Skeletal muscle satellite cell (primary cell): ENCODE results near the gene PYCR2.

Source experiments
- H3K27me3 ChIP-seq: 2 replicates; pipeline ENCODE4 v1.7.0; 2013; ENCODE audit warnings: low read length; ENCODE audit not compliant: control insufficient read depth, insufficient read depth
- H3K36me3 ChIP-seq: 2 replicates; pipeline ENCODE4 v1.7.0; 2013; ENCODE audit warnings: mild to moderate bottlenecking, control low read depth, low read length; ENCODE audit not compliant: insufficient read depth
- H3K4me1 ChIP-seq: 2 replicates; pipeline ENCODE4 v1.7.0; 2013; ENCODE audit warnings: low read length; ENCODE audit not compliant: control insufficient read depth, insufficient read depth
- H3K4me2 ChIP-seq: 2 replicates; pipeline ENCODE4 v1.7.0; 2013; ENCODE audit warnings: mild to moderate bottlenecking, low read length
- H3K4me3 ChIP-seq: 2 replicates; pipeline ENCODE4 v1.7.0; 2013; ENCODE audit warnings: low read length
- H3K9ac ChIP-seq: 2 replicates; pipeline ENCODE4 v1.7.0; 2013; ENCODE audit warnings: mild to moderate bottlenecking, low read depth, low read length, moderate library complexity
- H3K9me3 ChIP-seq: replicated peaks from 2 replicates; pipeline ENCODE4 v1.7.0; 2013; ENCODE audit warnings: mild to moderate bottlenecking, control low read depth, low read length

Gene PYCR2

DNA sequence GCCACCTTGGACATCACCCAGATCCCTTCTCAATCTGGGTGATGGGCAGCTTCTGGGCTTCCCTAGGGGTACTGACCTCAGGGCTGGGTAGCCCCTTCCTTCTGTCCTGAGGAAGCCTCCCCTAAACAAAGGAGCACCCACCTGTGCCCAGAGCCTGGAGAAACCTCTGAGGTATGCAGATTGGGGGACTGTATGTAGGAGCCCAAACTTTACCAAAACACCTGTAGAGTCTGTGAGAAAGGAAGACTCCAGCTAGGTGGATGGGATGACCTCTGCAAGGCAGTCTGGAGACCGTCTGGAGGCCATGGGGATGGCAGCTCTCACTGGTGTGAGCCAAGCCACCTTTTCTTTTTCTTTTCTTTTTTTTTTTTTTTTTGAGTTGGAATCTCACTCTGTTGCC lies 30.7 kb upstream of the PYCR2 start:
- H3K4me1 ChIP-seq: no peaks in the 10 kb centered on the region
- H3K36me3 ChIP-seq: no peaks in the 10 kb centered on the region

DNA sequence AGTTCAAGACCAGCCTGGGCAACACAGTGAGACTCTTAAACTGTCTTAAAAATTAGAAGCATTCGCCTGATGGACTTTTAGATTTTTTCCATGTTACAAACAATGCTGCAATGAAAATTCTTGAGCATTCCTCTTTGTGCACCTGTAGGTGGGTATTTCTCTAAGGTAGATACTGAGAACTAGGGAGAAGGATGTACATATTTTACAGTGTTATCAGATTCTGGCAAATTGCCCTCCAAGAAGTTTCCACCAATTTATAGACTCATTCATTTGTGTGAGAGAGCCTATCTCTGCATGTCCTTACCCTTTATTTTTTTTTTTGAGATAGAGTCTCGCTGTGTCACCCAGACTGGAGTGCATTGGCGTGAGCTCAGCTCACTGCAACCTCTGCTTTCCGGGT lies 29.3 kb upstream of the PYCR2 start:
- Histone ChIP-seq H3K4me2 (no peak overlapping the region), H3K36me3 (no peaks in the 10 kb centered on the region), H3K27me3 (peaks cover 35% of the 10 kb centered on the region), H3K4me1 (no peaks in the 10 kb centered on the region), H3K9ac (no peak overlapping the region), H3K9me3 (no peaks in the 10 kb centered on the region), H3K4me3 (no peak overlapping the region)

More for the DNA sequence above, 30.7 kb upstream of the PYCR2 start:
- H3K4me2 ChIP-seq: no peak overlapping the region
- no peaks in the 10 kb centered on the region for H3K9me3 ChIP-seq
- H3K9ac ChIP-seq: no peak overlapping the region
- H3K27me3 ChIP-seq: peaks cover 26% of the 10 kb centered on the region
- no peak overlapping the region for H3K4me3 ChIP-seq

DNA sequence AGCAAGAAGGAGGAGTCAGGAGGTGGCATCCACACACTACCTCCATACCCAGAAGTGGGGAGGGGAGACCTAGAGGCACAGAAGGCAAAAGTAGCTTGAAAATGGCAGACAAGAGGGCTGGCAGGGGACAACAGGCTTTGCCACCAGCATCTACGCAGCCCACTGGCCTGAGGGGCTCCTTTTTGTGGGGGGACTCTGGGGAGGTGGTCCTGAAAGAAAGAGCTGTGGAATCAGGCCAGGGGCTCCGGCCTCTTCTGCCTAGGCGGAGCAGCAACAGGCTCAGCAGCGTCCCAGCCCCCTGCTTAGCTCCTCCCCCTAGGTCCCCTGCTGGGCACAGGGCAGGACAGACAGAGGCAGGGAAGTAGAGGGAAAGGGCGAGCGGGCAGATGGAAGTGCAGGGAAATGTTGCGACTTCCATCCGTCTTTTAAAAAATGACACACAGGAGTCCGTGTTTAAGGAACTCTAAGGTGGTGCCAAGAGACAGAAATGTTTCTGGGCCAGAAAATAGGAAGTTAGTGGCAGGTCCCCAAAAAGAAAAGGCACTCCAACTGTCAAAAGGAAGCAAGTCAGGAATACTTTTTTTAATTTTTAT lies 27.0 kb upstream of the PYCR2 start:
- H3K9me3 ChIP-seq: no peaks in the 10 kb centered on the region
- no peak overlapping the region for H3K4me2 ChIP-seq
- H3K4me1 ChIP-seq: no peaks in the 10 kb centered on the region
- no peaks in the 10 kb centered on the region for H3K36me3 ChIP-seq
- H3K9ac ChIP-seq: no peak overlapping the region
- peaks cover 50% of the 10 kb centered on the region for H3K27me3 ChIP-seq
- H3K4me3 ChIP-seq: no peak overlapping the region

DNA sequence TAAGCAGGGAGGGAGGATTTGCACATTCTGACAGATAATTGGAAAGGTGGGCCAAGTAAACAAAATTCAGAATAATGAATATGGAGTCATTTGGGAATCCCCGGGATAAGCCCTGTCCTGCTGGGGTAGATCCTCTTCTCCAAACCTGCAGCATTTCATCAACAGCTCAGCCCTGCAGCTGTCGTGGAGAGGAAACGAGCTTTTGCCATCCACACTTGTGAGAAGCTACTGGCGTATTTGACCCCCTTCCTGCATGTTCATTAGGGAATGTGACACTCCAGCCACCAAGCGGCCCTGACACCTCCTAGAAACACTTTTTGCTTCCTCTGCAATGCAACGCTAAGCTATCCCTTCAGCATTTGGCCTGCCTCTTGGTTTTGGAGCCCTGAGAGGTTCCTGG lies 25.0 kb upstream of the PYCR2 start:
- Histone ChIP-seq H3K9me3 (no peaks in the 10 kb centered on the region), H3K36me3 (no peaks in the 10 kb centered on the region), H3K4me2 (no peak overlapping the region), H3K4me3 (no peak overlapping the region), H3K27me3 (peaks cover 54% of the 10 kb centered on the region), H3K4me1 (no peaks in the 10 kb centered on the region), H3K9ac (no peak overlapping the region)

DNA sequence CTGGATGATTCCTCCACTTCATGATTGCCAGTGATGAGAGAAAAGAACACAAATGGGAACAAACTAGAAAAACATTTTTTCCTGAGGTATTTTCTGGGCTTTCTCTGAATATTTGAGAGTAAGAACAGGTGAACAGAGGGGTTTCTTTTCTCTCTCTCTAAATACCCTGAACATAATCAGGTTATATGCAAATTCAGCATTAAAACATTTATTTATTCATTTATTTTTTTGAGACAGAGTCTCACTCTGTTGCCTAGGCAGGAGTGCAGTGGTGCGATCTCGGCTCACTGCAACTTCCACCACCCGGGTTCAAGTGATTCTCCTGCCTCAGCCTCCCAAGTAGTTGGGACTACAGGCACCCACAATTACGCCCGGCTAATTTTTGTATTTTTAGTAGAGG lies 22.8 kb upstream of the PYCR2 start:
- Histone ChIP-seq H3K9me3 (no peaks in the 10 kb centered on the region), H3K9ac (no peak overlapping the region), H3K27me3 (peaks cover 48% of the 10 kb centered on the region), H3K36me3 (no peaks in the 10 kb centered on the region), H3K4me1 (no peaks in the 10 kb centered on the region), H3K4me3 (no peak overlapping the region), H3K4me2 (no peak overlapping the region)

DNA sequence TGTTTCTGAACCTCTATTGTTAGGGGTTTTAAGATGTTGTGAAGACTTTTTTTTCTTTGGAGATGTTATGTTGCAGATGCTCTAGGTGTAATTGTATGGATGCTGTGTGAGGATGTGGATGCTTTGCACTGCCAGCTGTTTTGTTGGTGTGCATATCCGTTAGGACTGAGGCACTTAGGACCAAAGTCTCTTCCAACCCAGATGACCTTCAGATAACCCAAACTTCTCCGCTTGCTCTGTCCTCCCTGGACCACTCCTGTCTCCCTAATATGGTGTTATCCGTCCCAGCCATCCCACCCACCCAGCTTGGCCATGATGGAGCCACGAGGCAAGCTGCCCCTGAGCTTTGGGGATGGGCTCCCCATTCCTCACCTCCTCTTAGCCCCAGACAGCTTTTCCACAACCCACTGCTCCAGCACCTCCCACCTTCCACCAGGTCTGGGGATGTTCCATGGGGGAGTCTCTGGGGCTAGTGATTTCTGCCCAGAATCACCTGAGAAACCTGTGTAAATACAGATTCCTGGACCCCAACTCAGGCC lies 22.1 kb upstream of the PYCR2 start:
- H3K36me3 ChIP-seq: no peaks in the 10 kb centered on the region
- H3K9me3 ChIP-seq: no peaks in the 10 kb centered on the region
- no peak overlapping the region for H3K9ac ChIP-seq
- H3K4me1 ChIP-seq: no peaks in the 10 kb centered on the region
- H3K4me2 ChIP-seq: no peak overlapping the region
- no peak overlapping the region for H3K4me3 ChIP-seq
- H3K27me3 ChIP-seq: peaks cover 44% of the 10 kb centered on the region

DNA sequence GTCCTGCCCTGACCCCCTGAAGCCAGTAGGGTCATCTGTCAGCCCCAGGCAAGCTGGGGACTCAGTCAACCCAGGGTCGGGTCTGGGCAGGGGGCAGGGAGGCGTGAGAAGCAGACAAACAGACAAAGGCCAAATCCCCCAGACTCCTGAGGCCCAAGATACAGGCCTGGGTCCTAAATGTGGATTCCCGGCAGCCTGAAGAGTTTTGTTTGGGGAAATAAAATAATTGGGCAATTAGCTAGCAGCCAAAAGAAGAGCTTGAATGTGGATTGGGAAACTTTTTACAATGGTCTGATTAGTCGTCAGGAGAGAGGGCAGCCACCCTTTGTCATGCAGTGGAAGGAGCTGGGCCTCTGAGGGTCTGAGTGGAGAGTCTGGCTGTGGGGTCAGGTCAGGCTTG lies 21.5 kb upstream of the PYCR2 start:
- H3K4me3 ChIP-seq: no peak overlapping the region
- H3K36me3 ChIP-seq: no peaks in the 10 kb centered on the region
- H3K4me2 ChIP-seq: no peak overlapping the region
- H3K4me1 ChIP-seq: peaks cover 6% of the 10 kb centered on the region
- peaks cover 39% of the 10 kb centered on the region for H3K27me3 ChIP-seq
- no peak overlapping the region for H3K9ac ChIP-seq
- no peaks in the 10 kb centered on the region for H3K9me3 ChIP-seq

DNA sequence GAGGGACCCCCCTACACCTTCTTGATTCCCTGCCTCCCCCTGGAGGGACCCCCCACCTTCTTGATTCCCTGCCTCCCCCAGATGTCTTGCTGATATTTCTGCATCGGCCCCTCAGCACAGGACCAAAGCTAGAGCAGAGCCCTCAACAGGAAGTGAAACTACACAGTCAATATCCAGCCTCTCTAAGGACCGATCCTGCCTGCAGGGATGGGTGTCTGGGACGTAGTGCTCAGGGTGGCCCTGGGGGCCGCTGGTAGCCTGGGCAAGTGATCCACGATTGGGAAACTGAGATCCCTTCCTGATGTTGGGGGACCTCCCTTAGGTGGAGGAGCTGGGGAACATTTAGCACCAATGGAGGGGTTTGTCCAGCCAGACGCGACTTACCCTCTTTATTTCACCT lies 20.9 kb upstream of the PYCR2 start:
- peaks cover 7% of the 10 kb centered on the region for H3K4me1 ChIP-seq
- H3K4me2 ChIP-seq: no peak overlapping the region
- no peaks in the 10 kb centered on the region for H3K36me3 ChIP-seq
- no peak overlapping the region for H3K9ac ChIP-seq
- H3K4me3 ChIP-seq: no peak overlapping the region
- no peaks in the 10 kb centered on the region for H3K9me3 ChIP-seq
- H3K27me3 ChIP-seq: peaks cover 35% of the 10 kb centered on the region

DNA sequence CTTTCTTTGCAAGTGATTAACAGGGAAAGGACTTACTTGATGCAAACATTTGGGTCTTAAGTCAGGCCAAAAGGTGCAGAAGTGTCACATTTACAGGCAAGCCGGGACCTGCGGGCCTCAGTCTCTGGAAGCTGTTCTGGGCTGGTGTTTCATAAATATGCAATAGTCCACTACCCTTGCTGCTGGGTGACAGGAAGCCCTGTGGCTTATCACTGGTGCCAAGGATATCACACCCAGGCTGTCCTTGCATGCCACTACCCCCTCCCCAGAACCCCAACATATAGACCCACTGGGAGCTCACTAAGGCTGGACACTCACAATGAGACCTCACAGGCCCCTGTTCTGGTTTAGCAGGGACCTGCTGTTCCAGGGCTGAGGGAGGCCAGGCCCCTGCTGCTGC lies 20.3 kb upstream of the PYCR2 start:
- Histone ChIP-seq H3K36me3 (no peaks in the 10 kb centered on the region), H3K4me1 (peaks cover 7% of the 10 kb centered on the region), H3K27me3 (peaks cover 35% of the 10 kb centered on the region), H3K9ac (no peak overlapping the region), H3K4me3 (no peak overlapping the region), H3K4me2 (no peak overlapping the region), H3K9me3 (no peaks in the 10 kb centered on the region)

DNA sequence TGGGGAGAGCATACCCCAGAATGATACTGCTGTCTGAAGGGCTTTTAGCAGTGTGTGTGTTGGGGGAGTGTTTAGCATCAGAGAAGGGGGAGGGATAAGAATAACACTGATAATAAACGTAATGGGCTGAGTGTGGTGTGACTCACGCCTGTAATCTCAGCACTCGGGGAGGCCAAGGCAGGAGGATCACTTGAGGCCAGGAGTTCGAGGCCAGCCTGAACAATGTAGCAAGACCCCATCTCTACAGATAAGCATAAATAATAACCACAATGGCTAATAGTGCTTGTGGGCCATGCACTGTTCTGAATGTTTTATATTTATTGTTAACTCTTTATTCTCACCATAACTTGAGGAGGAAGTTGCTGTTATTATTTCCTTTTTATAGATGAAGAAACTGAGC lies 19.5 kb upstream of the PYCR2 start:
- H3K4me1 ChIP-seq: peaks cover 7% of the 10 kb centered on the region
- no peaks in the 10 kb centered on the region for H3K9me3 ChIP-seq
- no peak overlapping the region for H3K4me2 ChIP-seq
- no peak overlapping the region for H3K9ac ChIP-seq
- no peak overlapping the region for H3K4me3 ChIP-seq
- peaks cover 27% of the 10 kb centered on the region for H3K27me3 ChIP-seq
- no peaks in the 10 kb centered on the region for H3K36me3 ChIP-seq

DNA sequence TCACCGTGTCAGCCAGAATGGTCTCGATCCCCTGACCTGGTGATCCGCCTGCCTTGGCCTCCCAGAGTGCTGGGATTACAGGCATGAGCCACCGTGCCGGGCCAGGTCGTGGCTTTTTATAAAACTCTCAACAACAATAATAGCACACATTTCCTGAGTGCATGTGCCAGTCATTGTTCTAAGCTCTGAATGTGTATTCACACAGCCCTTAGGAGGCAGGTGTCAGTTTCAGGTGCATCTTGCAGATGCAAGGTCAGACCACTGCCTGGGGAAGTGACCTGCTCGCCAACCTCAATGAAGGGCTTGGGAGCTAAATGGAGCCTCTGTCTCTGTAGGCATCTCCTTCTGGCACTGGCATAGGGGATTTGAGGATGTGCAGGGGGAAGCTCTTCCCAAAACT lies 18.5 kb upstream of the PYCR2 start:
- no peaks in the 10 kb centered on the region for H3K36me3 ChIP-seq
- H3K4me2 ChIP-seq: no peak overlapping the region
- H3K4me3 ChIP-seq: no peak overlapping the region
- no peak overlapping the region for H3K9ac ChIP-seq
- peaks cover 7% of the 10 kb centered on the region for H3K4me1 ChIP-seq
- H3K27me3 ChIP-seq: peaks cover 19% of the 10 kb centered on the region
- no peaks in the 10 kb centered on the region for H3K9me3 ChIP-seq

DNA sequence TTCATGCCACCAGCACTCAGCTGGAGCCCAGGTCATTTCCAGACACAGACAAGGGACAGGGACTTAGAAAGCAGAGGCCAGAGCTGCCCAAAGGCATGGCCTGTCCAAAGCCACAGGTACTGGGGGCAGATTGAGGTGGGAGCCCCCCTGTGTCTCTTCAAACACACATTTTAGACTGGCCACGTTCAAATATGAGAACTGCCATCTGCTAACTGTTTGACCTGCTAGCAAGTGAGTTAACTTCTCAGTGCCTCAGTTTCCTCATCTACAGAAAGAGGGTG lies 17.8 kb upstream of the PYCR2 start:
- no peaks in the 10 kb centered on the region for H3K9me3 ChIP-seq
- H3K4me1 ChIP-seq: peaks cover 7% of the 10 kb centered on the region
- no peaks in the 10 kb centered on the region for H3K36me3 ChIP-seq
- H3K9ac ChIP-seq: no peak overlapping the region
- no peak overlapping the region for H3K4me2 ChIP-seq
- H3K27me3 ChIP-seq: peaks cover 15% of the 10 kb centered on the region
- H3K4me3 ChIP-seq: no peak overlapping the region
